Osteocyte (in vitro differentiated cells): ENCODE measurements around the gene ATN1. TPM values are rescaled to one million over a fixed set of nuclear protein-coding genes. Genes with fewer than 3 reads are reported as not detected.
"Not testable (repeated sequence)": the region's sequence is repeated elsewhere in the genome, so short reads cannot be mapped to it uniquely, and the experiment has no call there.

ENCODE experiments used
- DNase-seq: peaks from one replicate; pipeline ENCODE4 v3.0.0; 2021; ENCODE audit warnings: mixed read lengths; ENCODE audit not compliant: unreplicated experiment; ENCODE audit errors: extremely low spot score
- H3K27ac Mint-ChIP-seq: one replicate; pipeline ENCODE4 v1.8.0; 2021; ENCODE audit warnings: mild to moderate bottlenecking, mixed read lengths; ENCODE audit not compliant: unreplicated experiment
- H3K27me3 Mint-ChIP-seq: one replicate; pipeline ENCODE4 v1.8.0; 2021; ENCODE audit warnings: mixed read lengths; ENCODE audit not compliant: unreplicated experiment
- H3K36me3 Mint-ChIP-seq: one replicate; pipeline ENCODE4 v1.8.0; 2021; ENCODE audit warnings: mixed read lengths; ENCODE audit not compliant: unreplicated experiment
- H3K4me1 Mint-ChIP-seq: one replicate; pipeline ENCODE4 v1.8.0; 2021; ENCODE audit warnings: mixed read lengths; ENCODE audit not compliant: unreplicated experiment
- H3K4me3 Mint-ChIP-seq: one replicate; pipeline ENCODE4 v1.8.0; 2021; ENCODE audit warnings: mild to moderate bottlenecking, moderate library complexity, mixed read lengths; ENCODE audit not compliant: unreplicated experiment
- H3K9me3 Mint-ChIP-seq: one replicate; pipeline ENCODE4 v1.8.0; 2021; ENCODE audit warnings: mixed read lengths; ENCODE audit not compliant: unreplicated experiment
- CTCF ChIP-seq: fragments of 200-600 bp; sonication (generic); IDR thresholded peaks from 2 replicates; pipeline ENCODE4 v1.5.0; 2021; ENCODE audit warnings: antibody characterized with exemption, mild to moderate bottlenecking, moderate library complexity
- total RNA-seq: library from RNA; stranded (reverse); gene quantifications from 2 replicates; pipeline ENCODE4 v1.2.1, GENCODE V29; 2021

Gene ATN1
- total RNA-seq, 1 donor from 2014 or later: 123 TPM

- Mint-ChIP-seq H3K36me3 (no peaks in the 10 kb centered on the region), H3K27ac (no peak overlapping the region), H3K27me3 (no peaks in the 10 kb centered on the region), H3K9me3 (no peaks in the 10 kb centered on the region), H3K4me1 (peaks cover 12% of the 10 kb centered on the region), H3K4me3 (no peak overlapping the region)
- DNase-seq: no peak
- no peak for TF ChIP-seq CTCF
Measured at GRCh38 chr12:6887460-6887859, 40.3 kb upstream of the ATN1 start.

DNA sequence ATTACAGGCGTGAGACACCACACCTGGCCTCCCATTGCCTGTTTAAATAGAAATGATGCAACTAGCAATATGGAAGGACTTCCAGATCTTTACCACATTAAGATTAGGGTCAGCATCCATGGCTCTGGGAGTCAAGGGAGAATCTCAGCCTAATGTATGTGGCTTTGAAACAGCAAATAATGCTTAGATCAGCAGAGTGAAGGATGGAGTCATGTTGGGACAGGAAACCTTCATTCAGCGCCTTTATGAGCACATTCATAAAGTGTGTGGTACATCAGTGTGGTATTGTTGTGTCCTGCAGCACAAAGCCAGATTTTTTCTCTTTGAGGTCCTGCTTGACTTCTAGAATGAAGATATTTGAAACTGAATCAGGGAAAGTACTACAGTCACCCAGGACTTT, 39.4 kb upstream of the ATN1 start:
- Mint-ChIP-seq H3K27ac (no peak overlapping the region), H3K36me3 (no peaks in the 10 kb centered on the region), H3K9me3 (no peaks in the 10 kb centered on the region), H3K4me1 (peaks cover 14% of the 10 kb centered on the region), H3K4me3 (no peak overlapping the region), H3K27me3 (no peaks in the 10 kb centered on the region)
- DNase-seq: no peak
- TF ChIP-seq CTCF: no peak

- H3K4me1 Mint-ChIP-seq: peaks cover 14% of the 10 kb centered on the region
- H3K36me3 Mint-ChIP-seq, H3K9me3 Mint-ChIP-seq, H3K27me3 Mint-ChIP-seq, DNase-seq, H3K27ac Mint-ChIP-seq, H3K4me3 Mint-ChIP-seq: not testable (repeated sequence)
Measured at GRCh38 chr12:6888794-6889193, 39.0 kb upstream of the ATN1 start.

DNA sequence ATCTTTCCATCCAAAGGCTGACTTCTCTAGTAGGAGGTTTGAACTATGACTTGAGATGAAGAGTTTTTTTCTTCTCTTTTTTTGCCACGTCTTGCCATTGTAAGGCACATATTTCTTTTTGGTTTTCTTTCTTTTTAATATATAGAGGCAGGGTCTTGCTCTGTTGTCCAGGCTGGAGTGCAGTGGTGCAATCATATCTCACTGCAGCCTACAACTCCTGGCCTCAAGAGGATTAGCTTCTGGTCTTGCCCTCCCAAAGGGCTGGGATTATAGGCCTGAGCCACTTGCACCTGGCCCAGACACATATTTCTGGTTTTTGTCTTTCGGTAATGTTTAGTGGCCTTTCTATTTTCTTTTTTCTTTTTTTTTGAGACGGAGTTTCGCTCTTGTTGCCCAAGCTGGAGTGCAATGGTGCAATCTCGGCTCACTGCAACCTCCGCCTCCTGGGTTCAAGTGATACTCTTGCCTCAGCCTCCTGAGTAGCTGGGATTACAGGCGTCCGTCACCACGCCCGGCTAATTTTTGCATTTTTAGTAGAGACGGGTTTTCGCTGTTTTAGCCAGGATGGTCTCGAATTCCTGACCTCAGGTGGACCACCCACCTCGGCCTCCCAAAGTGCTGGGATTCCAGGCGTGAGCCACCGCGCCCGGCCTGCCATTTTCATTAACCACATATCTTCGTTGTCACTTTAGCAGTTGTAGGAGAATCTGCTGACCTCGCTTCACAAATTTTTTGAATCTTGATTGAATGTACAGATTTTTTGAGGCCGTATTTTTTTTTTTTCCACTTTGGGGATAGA, 37.8 kb upstream of the ATN1 start:
- not testable (repeated sequence) for DNase-seq, H3K9me3 Mint-ChIP-seq, H3K36me3 Mint-ChIP-seq, H3K27me3 Mint-ChIP-seq
- H3K4me1 Mint-ChIP-seq: peaks cover 14% of the 10 kb centered on the region
- H3K27ac Mint-ChIP-seq: peak overlapping the region; percentile 98
- peak overlapping the region; percentile 75 for H3K4me3 Mint-ChIP-seq

GRCh38 chr12:6890789-6891645, 36.7 kb upstream of the ATN1 start:
- H3K4me3 Mint-ChIP-seq: peak overlapping the region; percentile 75
- peaks cover 16% of the 10 kb centered on the region for H3K4me1 Mint-ChIP-seq

More at GRCh38 chr12:6890789-6891645, 36.7 kb upstream of the ATN1 start:
- no peaks in the 10 kb centered on the region for H3K36me3 Mint-ChIP-seq
- H3K9me3 Mint-ChIP-seq: no peaks in the 10 kb centered on the region
- no peaks in the 10 kb centered on the region for H3K27me3 Mint-ChIP-seq
- peak; percentile 100 for DNase-seq
- peak overlapping the region; percentile 98 for H3K27ac Mint-ChIP-seq
- TF ChIP-seq CTCF: peak; percentile 97
